Nephron progenitor cell (in vitro differentiated cells): ENCODE measurements around the gene LIG3.
"Not testable (repeated sequence)": the region's sequence is repeated elsewhere in the genome, so short reads cannot be mapped to it uniquely, and the experiment has no call there.

Source experiments
- DNase-seq: peaks from one replicate; pipeline ENCODE4 v3.0.0; 2021
- H3K27ac Mint-ChIP-seq: 2 replicates; pipeline ENCODE4 v1.8.0; 2021; ENCODE audit warnings: mild to moderate bottlenecking, moderate library complexity, mixed read lengths
- H3K27me3 Mint-ChIP-seq: 2 replicates; pipeline ENCODE4 v1.8.0; 2021; ENCODE audit warnings: mild to moderate bottlenecking, low read depth, mixed read lengths; ENCODE audit not compliant: poor library complexity
- H3K36me3 Mint-ChIP-seq: 2 replicates; pipeline ENCODE4 v1.8.0; 2021; ENCODE audit warnings: low read depth, mixed read lengths
- H3K4me1 Mint-ChIP-seq: 2 replicates; pipeline ENCODE4 v1.8.0; 2021; ENCODE audit warnings: mixed read lengths
- H3K4me3 Mint-ChIP-seq: 2 replicates; pipeline ENCODE4 v1.8.0; 2021; ENCODE audit warnings: mild to moderate bottlenecking, moderate library complexity, mixed read lengths
- H3K9me3 Mint-ChIP-seq: 2 replicates; pipeline ENCODE4 v1.8.0; 2021; ENCODE audit warnings: mild to moderate bottlenecking, moderate library complexity, mixed read lengths
- CTCF ChIP-seq: fragments of 200-600 bp; sonication (generic); IDR thresholded peaks from 2 replicates; pipeline ENCODE4 v1.5.0; 2021; ENCODE audit warnings: antibody characterized with exemption

LIG3 gene

GRCh38 chr17:34997355-34997862 is 17.1 kb downstream of the LIG3 start:
- no peak overlapping the region for H3K27ac Mint-ChIP-seq
- H3K4me3 Mint-ChIP-seq = no peak overlapping the region
- H3K4me1 Mint-ChIP-seq = no peaks in the 10 kb centered on the region
- H3K27me3 Mint-ChIP-seq = no peaks in the 10 kb centered on the region
- H3K9me3 Mint-ChIP-seq = no peaks in the 10 kb centered on the region
- H3K36me3 Mint-ChIP-seq = peaks cover 74% of the 10 kb centered on the region
- no peak for DNase-seq
- no peak for TF ChIP-seq CTCF

- H3K4me3 Mint-ChIP-seq = no peak overlapping the region
- peak; percentile 42 for DNase-seq
- peak; percentile 43 for TF ChIP-seq CTCF
- H3K36me3 Mint-ChIP-seq = peaks cover 73% of the 10 kb centered on the region
- no peaks in the 10 kb centered on the region for H3K4me1 Mint-ChIP-seq
- H3K27ac Mint-ChIP-seq = peak overlapping the region; percentile 23
- H3K9me3 Mint-ChIP-seq = no peaks in the 10 kb centered on the region
- no peaks in the 10 kb centered on the region for H3K27me3 Mint-ChIP-seq
These were observed 17.9 kb downstream of the LIG3 start for GRCh38 chr17:34998205-34998604.

- no peaks in the 10 kb centered on the region for H3K4me1 Mint-ChIP-seq
- peaks cover 62% of the 10 kb centered on the region for H3K36me3 Mint-ChIP-seq
- no peak for DNase-seq
- H3K9me3 Mint-ChIP-seq = no peaks in the 10 kb centered on the region
- no peak overlapping the region for H3K4me3 Mint-ChIP-seq
- H3K27me3 Mint-ChIP-seq = no peaks in the 10 kb centered on the region
- H3K27ac Mint-ChIP-seq = no peak overlapping the region
- no peak for TF ChIP-seq CTCF
These were observed 19.1 kb downstream of the LIG3 start for GRCh38 chr17:34999456-34999855.

- H3K36me3 Mint-ChIP-seq = peaks cover 62% of the 10 kb centered on the region
These were observed 20.7 kb downstream of the LIG3 start for GRCh38 chr17:35000965-35001364.

GRCh38 chr17:35001549-35001948 is 21.2 kb downstream of the LIG3 start:
- Mint-ChIP-seq H3K4me3 (no peak overlapping the region), H3K27ac (no peak overlapping the region), H3K36me3 (peaks cover 58% of the 10 kb centered on the region), H3K4me1 (no peaks in the 10 kb centered on the region), H3K27me3 (no peaks in the 10 kb centered on the region), H3K9me3 (no peaks in the 10 kb centered on the region)
- TF ChIP-seq CTCF = no peak
- no peak for DNase-seq

More at GRCh38 chr17:35000965-35001364, 20.7 kb downstream of the LIG3 start:
- H3K27ac Mint-ChIP-seq, DNase-seq, H3K27me3 Mint-ChIP-seq, H3K4me1 Mint-ChIP-seq, H3K9me3 Mint-ChIP-seq, H3K4me3 Mint-ChIP-seq: not testable (repeated sequence)

- H3K27ac Mint-ChIP-seq = no peak overlapping the region
These were observed 22.7 kb downstream of the LIG3 start for GRCh38 chr17:35002876-35003551.

More at GRCh38 chr17:35002876-35003551, 22.7 kb downstream of the LIG3 start:
- Mint-ChIP-seq H3K4me3 (no peak overlapping the region), H3K36me3 (peaks cover 60% of the 10 kb centered on the region), H3K4me1 (peaks cover 8% of the 10 kb centered on the region), H3K9me3 (no peaks in the 10 kb centered on the region), H3K27me3 (no peaks in the 10 kb centered on the region)
- TF ChIP-seq CTCF = no peak
- DNase-seq = no peak
